Gastrocnemius medialis (tissue), 4 donors: Measurements from ENCODE around the gene C11orf21. TPM values are rescaled to one million over a fixed set of nuclear protein-coding genes. Genes with fewer than 3 reads are reported as not detected.

Source experiments
- ATAC-seq, 2 donors: fragments of 150-250 bp; one replicate each; pipeline ENCODE4 v1.9.1; 2016
- DNase-seq, 2 donors: peaks; one replicate each; pipeline ENCODE4 v3.0.0-alpha.2; 2019
- H3K27ac ChIP-seq, 4 donors: fragments of 200-600 bp; sonication (generic); 1 replicate in 1 of 4; 2 replicates in 3 of 4; pipeline ENCODE4 v1.5.1; 2016 to 2018; ENCODE audit warnings: mild to moderate bottlenecking in 2 of 4, moderate library complexity in 1 of 4
- H3K27me3 ChIP-seq, 3 donors: fragments of 200-600 bp; sonication (generic) in 2 of 3; 1 replicate in 1 of 3; 2 replicates in 2 of 3; pipeline versions ENCODE4 v1.5.1 to v1.6.0; 2016 to 2019; ENCODE audit warnings: mild to moderate bottlenecking in 1 of 3, moderate library complexity in 1 of 3
- H3K36me3 ChIP-seq, 2 donors: fragments of 200-600 bp; sonication (generic) in 1 of 2; one replicate each; pipeline ENCODE4 v1.5.1; 2017 to 2018
- H3K4me1 ChIP-seq, 2 donors: fragments of 200-600 bp; sonication (generic) in 1 of 2; one replicate each; pipeline ENCODE4 v1.5.1; 2016 to 2017; ENCODE audit warnings: mild to moderate bottlenecking in 2 of 2
- H3K4me3 ChIP-seq, 4 donors: fragments of 200-600 bp; sonication (generic) in 3 of 4; 1 replicate in 1 of 4; 2 replicates in 3 of 4; pipeline ENCODE4 v1.5.1; 2016 to 2019; ENCODE audit warnings: mild to moderate bottlenecking in 2 of 4
- H3K9me3 ChIP-seq, 3 donors: fragments of 200-600 bp; sonication (generic) in 2 of 3; 1 replicate in 1 of 3; 2 replicates in 2 of 3; pipeline ENCODE4 v1.5.1; 2016 to 2019
- CTCF ChIP-seq, 5 experiments: fragments of 450-650 bp in 3 of 5; fragments of 200-600 bp in 2 of 5; sonication (generic) in 2 of 5; IDR thresholded peaks in 4 of 5; conservative IDR thresholded peaks in 1 of 5; 1 replicate in 4 of 5; 2 replicates in 1 of 5; pipeline ENCODE4 v1.5.1; 2016 to 2019; ENCODE audit warnings: antibody characterized with exemption in 5 of 5, mild to moderate bottlenecking in 3 of 5, moderate library complexity in 3 of 5
- POLR2A ChIP-seq, 2 donors: fragments of 450-650 bp; IDR thresholded peaks; one replicate each; pipeline ENCODE4 v1.6.1; 2017; ENCODE audit warnings: antibody characterized with exemption in 2 of 2, mild to moderate bottlenecking in 2 of 2, moderate library complexity in 2 of 2
- in situ Hi-C, 4 donors: fragments of 200-750 bp; cut with MboI; loops; one replicate each; pipeline versions ENCODE4 v1.15.0 to v1.8.0; 2017; ENCODE audit warnings: low sequenced_read_pairs in 4 of 4
- intact Hi-C: fragments of 100-400 bp; cut with DNase I; formaldehyde crosslinking; loops from one replicate; pipeline ENCODE4 v1.15.1; 2023; ENCODE audit warnings: low total_unique reads
- total RNA-seq, 4 donors: library from RNA; depleted of rRNA; stranded (reverse); fragments of >200 nt; gene quantifications; one replicate each; pipeline versions ENCODE4 v1.1.0 to v1.2.3, GENCODE V29; 2016

Gene C11orf21
- total RNA-seq, 4 donors from 2014 or later = 0.10 TPM; not detected in 3

- Histone ChIP-seq H3K4me1 (no peaks in the 10 kb centered on the region), H3K4me3 (peak overlapping the region; percentile 34 to 41 (median 38)), H3K27ac (no peak overlapping the region), H3K36me3 (no peaks in the 10 kb centered on the region), H3K9me3 (no peaks in the 10 kb centered on the region), H3K27me3 (peaks cover 37 to 52% (median 44%) of the 10 kb centered on the region in 3 donors)
- DNase-seq = no peak
- no peak for TF ChIP-seq CTCF (IDR thresholded peaks at IDR 0.05 in 4 of 5, conservative IDR thresholded peaks at IDR 0.05 in 1 of 5)
- no peak for TF ChIP-seq POLR2A (IDR thresholded peaks at IDR 0.05)
- in situ Hi-C loops (no loop called here), intact Hi-C loops (no loop called here)
- no peak for ATAC-seq
Observed at GRCh38 chr11:2268729-2269600, 32.8 kb downstream of the C11orf21 start.

- intact Hi-C loops = no loop called here
- in situ Hi-C loops = no loop called here
- Histone ChIP-seq H3K27me3 (peaks cover 37 to 45% (median 44%) of the 10 kb centered on the region in 3 donors), H3K4me3 (no peak overlapping the region), H3K36me3 (no peaks in the 10 kb centered on the region), H3K9me3 (no peaks in the 10 kb centered on the region), H3K27ac (no peak overlapping the region), H3K4me1 (no peaks in the 10 kb centered on the region)
- TF ChIP-seq CTCF (IDR thresholded peaks at IDR 0.05 in 4 of 5, conservative IDR thresholded peaks at IDR 0.05 in 1 of 5) = no peak
- TF ChIP-seq POLR2A (IDR thresholded peaks at IDR 0.05) = no peak
- DNase-seq (no peak), ATAC-seq (no peak)
Observed at GRCh38 chr11:2267851-2268728, 33.6 kb downstream of the C11orf21 start.

- Histone ChIP-seq H3K4me3 (no peak overlapping the region), H3K27ac (no peak overlapping the region), H3K4me1 (no peaks in the 10 kb centered on the region), H3K36me3 (no peaks in the 10 kb centered on the region), H3K9me3 (no peaks in the 10 kb centered on the region), H3K27me3 (peaks cover 37 to 43% (median 39%) of the 10 kb centered on the region in 3 donors)
- in situ Hi-C loops (no loop called here), intact Hi-C loops (no loop called here)
- no peak for TF ChIP-seq POLR2A (IDR thresholded peaks at IDR 0.05)
- TF ChIP-seq CTCF (IDR thresholded peaks at IDR 0.05 in 4 of 5, conservative IDR thresholded peaks at IDR 0.05 in 1 of 5) = no peak
- no peak for DNase-seq
- no peak for ATAC-seq
Observed at GRCh38 chr11:2267306-2267850, 34.3 kb downstream of the C11orf21 start.

- H3K9me3 ChIP-seq = no peaks in the 10 kb centered on the region
- H3K4me3 ChIP-seq = no peak overlapping the region
- intact Hi-C loops (no loop called here), in situ Hi-C loops (no loop called here)
- no peaks in the 10 kb centered on the region for H3K36me3 ChIP-seq
- no peak for DNase-seq
- no peak overlapping the region for H3K27ac ChIP-seq
- no peak for ATAC-seq
- TF ChIP-seq POLR2A (IDR thresholded peaks at IDR 0.05) = no peak
- no peak for TF ChIP-seq CTCF (IDR thresholded peaks at IDR 0.05 in 4 of 5, conservative IDR thresholded peaks at IDR 0.05 in 1 of 5)
- no peaks in the 10 kb centered on the region for H3K4me1 ChIP-seq
- peaks cover 31 to 39% (median 33%) of the 10 kb centered on the region in 3 donors for H3K27me3 ChIP-seq
Observed at GRCh38 chr11:2266586-2267305, 35.0 kb downstream of the C11orf21 start.
